HG03280 (cell line): Measurements from ENCODE around the gene TARM1.
A peak's percentile ranks its signal among the peaks of the same experiment; 100 is the strongest.

Source experiments
- ATAC-seq: cut with Tn5 transposase; IDR thresholded peaks from one replicate; pipeline ENCODE4 v1.9.1; 2021; ENCODE audit warnings: mild to moderate bottlenecking, moderate library complexity; ENCODE audit not compliant: unreplicated experiment

TARM1 gene

DNA sequence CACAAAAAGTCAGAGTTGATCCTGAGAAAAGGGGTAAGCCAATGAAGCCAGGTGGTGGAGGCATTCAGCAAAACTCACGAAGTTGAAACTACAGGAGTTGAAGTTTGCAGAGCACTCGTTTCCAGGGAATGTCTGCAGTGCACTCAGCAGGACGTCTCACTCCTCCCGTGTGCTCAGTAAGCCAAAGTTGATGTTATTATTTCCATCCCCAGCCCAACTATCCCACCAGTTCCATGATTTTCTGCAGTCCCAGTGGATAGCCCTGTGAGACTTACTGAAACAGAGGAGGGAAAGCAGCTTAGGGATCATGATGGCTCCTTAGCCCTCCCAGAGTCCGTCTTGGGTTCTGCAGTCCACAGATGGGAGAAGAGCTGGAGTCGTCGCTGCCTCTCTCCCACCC lies at the start of gene TARM1:
TARM1 (minus strand) TSS at position 334 of the 400 bp plus-strand sequence; CDS start at position 309, 25 bp downstream.
- no peak for ATAC-seq

- no peak for ATAC-seq
Observed at GRCh38 chr19:54129617-54129996, 48.4 kb upstream of the TARM1 start.

- ATAC-seq, result no peak
Observed at GRCh38 chr19:54128796-54129616, 47.8 kb upstream of the TARM1 start.

DNA sequence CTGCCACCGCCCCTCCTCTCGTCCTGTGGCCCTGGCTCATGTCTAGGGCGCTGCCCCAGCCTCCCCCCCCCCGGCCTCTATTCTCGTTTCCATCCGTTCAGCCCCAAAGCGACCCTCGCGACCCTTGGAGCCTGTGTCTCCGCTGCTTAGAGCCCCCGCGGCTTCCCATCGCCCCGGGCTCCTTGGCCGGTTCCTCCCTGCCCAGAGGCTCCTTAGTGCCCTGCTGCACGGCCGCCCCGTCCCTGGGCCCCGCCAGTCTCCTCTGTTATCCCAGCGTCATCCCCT lies 47.2 kb upstream of the TARM1 start:
- ATAC-seq, result no peak

GRCh38 chr19:54127688-54128440 lies 46.7 kb upstream of the TARM1 start:
- no peak for ATAC-seq

GRCh38 chr19:54125713-54126112 lies 44.5 kb upstream of the TARM1 start:
- no peak for ATAC-seq

- ATAC-seq, result no peak
Observed at GRCh38 chr19:54124393-54124792, 43.2 kb upstream of the TARM1 start.

GRCh38 chr19:54123682-54124081 lies 42.5 kb upstream of the TARM1 start:
- no peak for ATAC-seq

- no peak for ATAC-seq
Observed at GRCh38 chr19:54121259-54121658, 40.1 kb upstream of the TARM1 start.

GRCh38 chr19:54115109-54116063 lies 34.2 kb upstream of the TARM1 start, which contains the start of the genes PRPF31 and TFPT:
Gene PRPF31 (plus strand): TSS chr19:54115754. CDS start chr19:54118279, 2,525 bp downstream.
Gene TFPT (minus strand): TSS chr19:54115657. CDS start chr19:54115269, 388 bp downstream.
- peak; percentile 88 for ATAC-seq

- no peak for ATAC-seq
Observed at GRCh38 chr19:54114340-54115108, 33.4 kb upstream of the TARM1 start.

DNA sequence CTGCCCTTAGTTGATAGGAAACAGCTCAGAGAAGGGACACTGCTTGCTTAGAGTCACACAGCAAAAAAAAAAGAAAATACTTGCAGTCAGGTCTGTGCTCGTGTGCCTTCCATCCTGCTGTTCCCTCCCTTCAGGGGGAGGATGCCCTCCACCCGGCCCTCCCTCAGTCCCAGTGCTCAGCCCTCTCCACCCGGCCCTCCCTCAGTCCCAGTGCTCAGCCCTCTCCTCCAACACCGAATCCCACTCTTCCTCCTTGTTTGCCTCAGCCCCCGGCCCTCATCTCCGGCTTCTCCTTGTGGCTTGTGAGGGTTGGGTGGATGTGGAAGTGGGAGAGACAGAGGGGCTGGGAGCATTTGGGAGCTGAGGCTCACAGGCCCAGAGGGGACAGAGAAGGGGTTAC lies 28.5 kb upstream of the TARM1 start:
- no peak for ATAC-seq

DNA sequence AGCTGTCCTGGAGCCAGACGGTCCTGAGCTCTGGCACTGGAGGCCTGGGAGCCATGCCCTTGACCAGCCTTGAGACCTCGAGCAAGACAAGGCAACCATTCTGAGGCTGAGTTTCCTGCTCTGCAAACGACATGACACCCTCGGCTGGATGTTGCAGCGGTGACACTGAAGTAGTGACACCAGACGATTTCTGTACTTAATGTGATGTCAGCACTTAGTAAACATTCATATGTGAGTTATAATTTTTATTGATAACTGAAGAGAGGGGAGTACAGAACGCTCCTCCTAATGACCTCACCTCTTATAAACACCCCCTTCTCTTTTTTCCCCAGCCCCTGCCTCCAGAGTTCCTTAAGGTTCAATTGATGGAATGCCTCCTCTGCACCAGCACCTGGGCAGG lies 27.3 kb upstream of the TARM1 start:
- no peak for ATAC-seq

- no peak for ATAC-seq
Observed at GRCh38 chr19:54107876-54108490, 26.8 kb upstream of the TARM1 start.

- ATAC-seq, result no peak
Observed at GRCh38 chr19:54106716-54107115, 25.6 kb upstream of the TARM1 start.

- ATAC-seq, result no peak
Observed at GRCh38 chr19:54105796-54106195, 24.6 kb upstream of the TARM1 start.

GRCh38 chr19:54104998-54105715 lies 24.0 kb upstream of the TARM1 start:
- ATAC-seq, result no peak

GRCh38 chr19:54102421-54103169 lies 21.4 kb upstream of the TARM1 start, which contains the start of gene NDUFA3:
Gene NDUFA3 (plus strand): TSS chr19:54102855. CDS start chr19:54102879, 24 bp downstream.
- ATAC-seq, result peak; percentile 98
